Measurements from ENCODE around the gene NSF.
"Not testable (repeated sequence)": the region's sequence is repeated elsewhere in the genome, so short reads cannot be mapped to it uniquely, and the experiment has no call there.

The NSF gene

GRCh38 chr17:46766493-46767491 lies 176.3 kb downstream of the NSF start:
- Mint-ChIP-seq H3K4me3 (no peak overlapping the region), H3K4me1 (ENCODE audit: low read depth) (peaks cover 12% of the 10 kb centered on the region), H3K27me3 (peaks cover 26% of the 10 kb centered on the region), H3K9me3 (no peaks in the 10 kb centered on the region), H3K27ac (no peak overlapping the region), H3K36me3 (ENCODE audit: low read depth) (no peaks in the 10 kb centered on the region)
- DNase-seq = no peak

- peaks cover 19% of the 10 kb centered on the region for H3K4me1 Mint-ChIP-seq (ENCODE audit: low read depth)
- no peaks in the 10 kb centered on the region for H3K36me3 Mint-ChIP-seq (ENCODE audit: low read depth)
- peaks cover 40% of the 10 kb centered on the region for H3K27me3 Mint-ChIP-seq
- no peak for DNase-seq
- H3K9me3 Mint-ChIP-seq = no peaks in the 10 kb centered on the region
- H3K27ac Mint-ChIP-seq = no peak overlapping the region
- H3K4me3 Mint-ChIP-seq = no peak overlapping the region
These were observed 178.0 kb downstream of the NSF start for GRCh38 chr17:46768540-46768870.

GRCh38 chr17:46768896-46769295 lies 178.4 kb downstream of the NSF start:
- not testable (repeated sequence) for H3K27ac Mint-ChIP-seq; H3K36me3 Mint-ChIP-seq (ENCODE audit: low read depth); DNase-seq; H3K9me3 Mint-ChIP-seq; H3K4me3 Mint-ChIP-seq
- H3K4me1 Mint-ChIP-seq (ENCODE audit: low read depth) = peaks cover 19% of the 10 kb centered on the region
- peaks cover 44% of the 10 kb centered on the region for H3K27me3 Mint-ChIP-seq

GRCh38 chr17:46769531-46770438 lies 179.3 kb downstream of the NSF start:
- no peak overlapping the region for H3K27ac Mint-ChIP-seq
- H3K4me3 Mint-ChIP-seq = no peak overlapping the region
- peaks cover 53% of the 10 kb centered on the region for H3K27me3 Mint-ChIP-seq
- no peaks in the 10 kb centered on the region for H3K9me3 Mint-ChIP-seq
- peaks cover 19% of the 10 kb centered on the region for H3K4me1 Mint-ChIP-seq (ENCODE audit: low read depth)
- DNase-seq = no peak
- no peaks in the 10 kb centered on the region for H3K36me3 Mint-ChIP-seq (ENCODE audit: low read depth)

- Mint-ChIP-seq H3K4me3 (peak overlapping the region; percentile 59), H3K27ac (no peak overlapping the region), H3K36me3 (ENCODE audit: low read depth) (no peaks in the 10 kb centered on the region), H3K9me3 (no peaks in the 10 kb centered on the region), H3K27me3 (peaks cover 58% of the 10 kb centered on the region), H3K4me1 (ENCODE audit: low read depth) (peaks cover 19% of the 10 kb centered on the region)
- no peak for DNase-seq
These were observed 180.0 kb downstream of the NSF start for GRCh38 chr17:46770439-46770817.

GRCh38 chr17:46770818-46771560 lies 180.5 kb downstream of the NSF start:
- Mint-ChIP-seq H3K27ac (no peak overlapping the region), H3K36me3 (ENCODE audit: low read depth) (no peaks in the 10 kb centered on the region), H3K27me3 (peaks cover 59% of the 10 kb centered on the region), H3K4me3 (peak overlapping the region; percentile 59), H3K9me3 (no peaks in the 10 kb centered on the region), H3K4me1 (ENCODE audit: low read depth) (peaks cover 19% of the 10 kb centered on the region)
- DNase-seq = peak; percentile 63

GRCh38 chr17:46771561-46772474 lies 181.3 kb downstream of the NSF start:
- H3K4me1 Mint-ChIP-seq (ENCODE audit: low read depth) = peaks cover 19% of the 10 kb centered on the region
- H3K9me3 Mint-ChIP-seq = no peaks in the 10 kb centered on the region
- H3K27ac Mint-ChIP-seq = no peak overlapping the region
- no peaks in the 10 kb centered on the region for H3K36me3 Mint-ChIP-seq (ENCODE audit: low read depth)
- H3K4me3 Mint-ChIP-seq = peak overlapping the region; percentile 74
- peak; percentile 48 for DNase-seq
- peaks cover 66% of the 10 kb centered on the region for H3K27me3 Mint-ChIP-seq

GRCh38 chr17:46772475-46773220 lies 182.2 kb downstream of the NSF start:
- Mint-ChIP-seq H3K4me1 (ENCODE audit: low read depth) (peaks cover 19% of the 10 kb centered on the region), H3K9me3 (no peaks in the 10 kb centered on the region), H3K36me3 (ENCODE audit: low read depth) (no peaks in the 10 kb centered on the region), H3K27me3 (peaks cover 71% of the 10 kb centered on the region), H3K27ac (no peak overlapping the region), H3K4me3 (peak overlapping the region; percentile 74)
- DNase-seq = no peak

GRCh38 chr17:46773221-46773605 lies 182.7 kb downstream of the NSF start:
- Mint-ChIP-seq H3K9me3 (no peaks in the 10 kb centered on the region), H3K27me3 (peaks cover 75% of the 10 kb centered on the region), H3K36me3 (ENCODE audit: low read depth) (no peaks in the 10 kb centered on the region), H3K4me3 (peak overlapping the region; percentile 46), H3K4me1 (ENCODE audit: low read depth) (peaks cover 19% of the 10 kb centered on the region), H3K27ac (no peak overlapping the region)
- no peak for DNase-seq

- DNase-seq = no peak
- Mint-ChIP-seq H3K27me3 (peaks cover 71% of the 10 kb centered on the region), H3K4me3 (no peak overlapping the region), H3K27ac (no peak overlapping the region), H3K9me3 (no peaks in the 10 kb centered on the region), H3K36me3 (ENCODE audit: low read depth) (no peaks in the 10 kb centered on the region), H3K4me1 (ENCODE audit: low read depth) (peaks cover 19% of the 10 kb centered on the region)
These were observed 183.2 kb downstream of the NSF start for GRCh38 chr17:46773676-46774075.

- Mint-ChIP-seq H3K9me3 (no peaks in the 10 kb centered on the region), H3K36me3 (ENCODE audit: low read depth) (no peaks in the 10 kb centered on the region), H3K4me1 (ENCODE audit: low read depth) (peaks cover 19% of the 10 kb centered on the region), H3K27me3 (peaks cover 67% of the 10 kb centered on the region), H3K4me3 (no peak overlapping the region), H3K27ac (no peak overlapping the region)
- no peak for DNase-seq
These were observed 183.8 kb downstream of the NSF start for GRCh38 chr17:46774108-46774737.

- H3K4me1 Mint-ChIP-seq (ENCODE audit: low read depth) = peaks cover 8% of the 10 kb centered on the region
- H3K36me3 Mint-ChIP-seq (ENCODE audit: low read depth) = no peaks in the 10 kb centered on the region
- DNase-seq = no peak
- H3K9me3 Mint-ChIP-seq = no peaks in the 10 kb centered on the region
- no peak overlapping the region for H3K4me3 Mint-ChIP-seq
- H3K27ac Mint-ChIP-seq = no peak overlapping the region
- peaks cover 51% of the 10 kb centered on the region for H3K27me3 Mint-ChIP-seq
These were observed 186.0 kb downstream of the NSF start for GRCh38 chr17:46776298-46777005.

Data from activated T-cell treated with anti-CD3 and anti-CD28 coated beads, Interleukin-2, amount 50 U/mL, for 24 hours (primary cell).